AG09319 (cell line): ENCODE data around the gene PROSER2.
"Not testable (repeated sequence)": the region's sequence is repeated elsewhere in the genome, so short reads cannot be mapped to it uniquely, and the experiment has no call there.

ENCODE experiments used
- DNase-seq: peaks from one replicate; pipeline ENCODE4 v3.0.0-alpha.2; 2010; ENCODE audit warnings: low read depth; ENCODE audit errors: extremely low read depth
- CTCF ChIP-seq: IDR thresholded peaks from 2 replicates; pipeline ENCODE4 v1.5.1; 2011; ENCODE audit warnings: low read depth, mild to moderate bottlenecking, inconsistent platforms, low read length, moderate library complexity

The PROSER2 gene

GRCh38 chr10:11846542-11846941 is 23.4 kb downstream of the PROSER2 start:
- no peak for TF ChIP-seq CTCF
- DNase-seq, result peak; percentile 28

GRCh38 chr10:11849277-11849676 is 26.1 kb downstream of the PROSER2 start:
- no peak for TF ChIP-seq CTCF
- no peak for DNase-seq

DNA sequence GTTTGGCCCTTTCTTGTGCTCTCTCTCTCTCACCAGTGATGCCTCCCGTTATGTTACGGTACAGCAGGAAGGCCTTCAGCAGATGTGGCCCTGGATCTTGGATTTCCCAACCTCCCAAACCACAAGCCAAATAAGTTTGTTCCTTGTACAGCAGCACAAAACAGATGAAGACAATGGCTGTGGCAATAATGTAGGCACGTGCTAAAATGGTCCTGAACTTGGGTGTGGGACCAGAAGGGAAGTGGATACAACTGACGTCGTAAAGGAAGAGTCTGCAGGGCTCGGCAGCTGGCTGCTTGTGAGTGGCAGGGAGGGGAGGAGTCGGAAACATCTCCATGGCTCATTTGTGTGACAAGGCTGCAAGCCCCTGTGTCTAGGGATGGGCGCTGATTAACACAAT is 26.8 kb downstream of the PROSER2 start:
- no peak for DNase-seq
- no peak for TF ChIP-seq CTCF

- no peak for DNase-seq
- no peak for TF ChIP-seq CTCF
Observed at GRCh38 chr10:11851910-11852309, 28.8 kb downstream of the PROSER2 start.

GRCh38 chr10:11852637-11853036 is 29.5 kb downstream of the PROSER2 start:
- DNase-seq, result not testable (repeated sequence)

DNA sequence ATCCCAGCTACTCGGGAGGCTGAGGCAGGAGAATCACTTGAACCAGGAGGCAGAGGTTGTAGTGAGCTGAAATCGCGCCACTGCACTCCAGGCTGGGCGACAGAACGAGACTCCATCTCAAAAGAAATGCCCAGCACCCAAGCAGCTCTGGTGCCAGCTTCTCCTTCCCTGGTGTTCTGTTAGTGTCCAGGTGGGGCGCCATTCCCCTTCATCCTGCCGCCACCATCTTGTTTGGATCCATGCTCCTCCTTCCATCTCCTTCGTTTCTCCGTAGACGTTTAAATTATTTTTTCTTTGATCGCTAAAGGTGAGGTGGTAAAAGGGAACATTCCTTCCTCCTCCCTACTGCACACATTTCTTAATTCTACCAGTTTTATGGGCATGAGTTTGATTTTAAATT is 30.3 kb downstream of the PROSER2 start:
- no peak for DNase-seq
- no peak for TF ChIP-seq CTCF

- no peak for TF ChIP-seq CTCF
Observed at GRCh38 chr10:11854301-11854700, 31.1 kb downstream of the PROSER2 start.

GRCh38 chr10:11856089-11856488 is 32.9 kb downstream of the PROSER2 start:
- no peak for TF ChIP-seq CTCF
- no peak for DNase-seq

More at GRCh38 chr10:11854301-11854700, 31.1 kb downstream of the PROSER2 start:
- DNase-seq, result no peak
